Tibial nerve (tissue), 4 donors: Measurements from ENCODE around the gene SEMA3B. TPM values are rescaled to one million over a fixed set of nuclear protein-coding genes. Genes with fewer than 3 reads are reported as not detected.

ENCODE experiments used
- DNase-seq, 2 donors: peaks; one replicate each; pipeline ENCODE4 v3.0.0-alpha.2; 2019; ENCODE audit warnings: low spot score in 2 of 2
- H3K27ac ChIP-seq, 4 donors: fragments of 200-600 bp; sonication (generic) in 3 of 4; one replicate each; pipeline ENCODE4 v1.5.1; 2017 to 2019; ENCODE audit warnings: mild to moderate bottlenecking in 1 of 4
- H3K27me3 ChIP-seq, 2 donors: fragments of 200-600 bp; sonication (generic) in 1 of 2; one replicate each; pipeline versions ENCODE4 v1.5.1 to v1.6.0; 2017 to 2019
- H3K36me3 ChIP-seq, 3 donors: fragments of 200-600 bp; sonication (generic); one replicate each; pipeline ENCODE4 v1.5.1; 2018 to 2019
- H3K4me1 ChIP-seq, 4 donors: fragments of 200-600 bp; sonication (generic) in 3 of 4; one replicate each; pipeline ENCODE4 v1.5.1; 2017 to 2019
- H3K4me3 ChIP-seq, 4 donors: fragments of 200-600 bp; sonication (generic) in 3 of 4; one replicate each; pipeline ENCODE4 v1.5.1; 2017 to 2019; ENCODE audit warnings: mild to moderate bottlenecking in 1 of 4, moderate library complexity in 1 of 4
- H3K9me3 ChIP-seq, 4 donors: fragments of 200-600 bp; sonication (generic) in 3 of 4; one replicate each; pipeline ENCODE4 v1.5.1; 2017 to 2019
- EP300 ChIP-seq, 2 donors: sonication (generic); formaldehyde crosslinking; IDR thresholded peaks; one replicate each; pipeline ENCODE4 v1.6.1; 2017; ENCODE audit warnings: antibody characterized with exemption in 2 of 2, mild to moderate bottlenecking in 1 of 2
- POLR2A ChIP-seq, 2 donors: fragments of 450-650 bp; IDR thresholded peaks; one replicate each; pipeline ENCODE4 v1.6.1; 2017; ENCODE audit warnings: antibody characterized with exemption in 2 of 2, mild to moderate bottlenecking in 2 of 2, moderate library complexity in 2 of 2
- WGBS, 2 donors: methylation state at CpG; one replicate each; pipeline ENCODE4 v1.1.5; 2018; 5-methylcytosine and 5-hydroxymethylcytosine counted together
- total RNA-seq, 4 donors: library from RNA; depleted of rRNA; stranded (reverse); fragments of >200 nt; gene quantifications; one replicate each; pipeline ENCODE4 v1.1.0, GENCODE V29; 2016
- TF ChIP-seq, protein P1 (sequence below), 5 experiments: fragments of 200-600 bp in 3 of 5; fragments of 450-650 bp in 2 of 5; sonication (generic) in 3 of 5; IDR thresholded peaks; one replicate each; pipeline ENCODE4 v1.5.1; 2016 to 2019; ENCODE audit warnings: antibody characterized with exemption in 5 of 5, mild to moderate bottlenecking in 3 of 5, moderate library complexity in 2 of 5

Gene SEMA3B
- total RNA-seq, 4 donors from 2014 or later = 251 to 334 (median 261) TPM

DNA sequence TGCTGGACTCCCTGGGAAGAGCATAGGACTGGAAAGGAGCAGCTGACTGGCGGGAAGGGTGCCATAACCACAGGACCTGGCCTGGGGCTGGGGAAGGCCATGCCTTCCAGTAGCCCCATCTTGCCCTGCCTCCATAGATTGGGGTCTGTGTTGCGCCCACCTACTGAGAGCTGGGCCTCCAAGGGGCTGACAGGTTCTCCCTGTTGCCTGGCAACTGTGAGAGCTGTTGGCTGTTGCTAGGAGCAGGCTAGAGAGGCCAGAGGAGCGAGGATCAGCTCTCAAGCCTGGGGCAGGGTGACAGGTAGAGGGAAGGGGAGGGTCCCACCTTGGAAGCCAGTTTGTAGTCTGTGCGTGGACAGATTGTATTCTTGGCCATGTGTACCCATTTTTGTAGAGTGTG lies 35.8 kb upstream of the SEMA3B start:
- 78 to 94% methylated on average over 2 to 4 of the region's 4 CpGs for WGBS, 2 donors
- Histone ChIP-seq H3K4me1 (peaks cover 0 to 25% (median 12%) of the 10 kb centered on the region in 4 donors), H3K4me3 (no peak overlapping the region), H3K36me3 (no peaks in the 10 kb centered on the region), H3K9me3 (no peaks in the 10 kb centered on the region), H3K27ac (no peak overlapping the region), H3K27me3 (no peaks in the 10 kb centered on the region)
- TF ChIP-seq, protein P1, sequence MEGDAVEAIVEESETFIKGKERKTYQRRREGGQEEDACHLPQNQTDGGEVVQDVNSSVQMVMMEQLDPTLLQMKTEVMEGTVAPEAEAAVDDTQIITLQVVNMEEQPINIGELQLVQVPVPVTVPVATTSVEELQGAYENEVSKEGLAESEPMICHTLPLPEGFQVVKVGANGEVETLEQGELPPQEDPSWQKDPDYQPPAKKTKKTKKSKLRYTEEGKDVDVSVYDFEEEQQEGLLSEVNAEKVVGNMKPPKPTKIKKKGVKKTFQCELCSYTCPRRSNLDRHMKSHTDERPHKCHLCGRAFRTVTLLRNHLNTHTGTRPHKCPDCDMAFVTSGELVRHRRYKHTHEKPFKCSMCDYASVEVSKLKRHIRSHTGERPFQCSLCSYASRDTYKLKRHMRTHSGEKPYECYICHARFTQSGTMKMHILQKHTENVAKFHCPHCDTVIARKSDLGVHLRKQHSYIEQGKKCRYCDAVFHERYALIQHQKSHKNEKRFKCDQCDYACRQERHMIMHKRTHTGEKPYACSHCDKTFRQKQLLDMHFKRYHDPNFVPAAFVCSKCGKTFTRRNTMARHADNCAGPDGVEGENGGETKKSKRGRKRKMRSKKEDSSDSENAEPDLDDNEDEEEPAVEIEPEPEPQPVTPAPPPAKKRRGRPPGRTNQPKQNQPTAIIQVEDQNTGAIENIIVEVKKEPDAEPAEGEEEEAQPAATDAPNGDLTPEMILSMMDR (IDR thresholded peaks at IDR 0.05) = no peak
- TF ChIP-seq EP300 (IDR thresholded peaks at IDR 0.05) = no peak
- no peak for TF ChIP-seq POLR2A (IDR thresholded peaks at IDR 0.05)
- DNase-seq = no peak

DNA sequence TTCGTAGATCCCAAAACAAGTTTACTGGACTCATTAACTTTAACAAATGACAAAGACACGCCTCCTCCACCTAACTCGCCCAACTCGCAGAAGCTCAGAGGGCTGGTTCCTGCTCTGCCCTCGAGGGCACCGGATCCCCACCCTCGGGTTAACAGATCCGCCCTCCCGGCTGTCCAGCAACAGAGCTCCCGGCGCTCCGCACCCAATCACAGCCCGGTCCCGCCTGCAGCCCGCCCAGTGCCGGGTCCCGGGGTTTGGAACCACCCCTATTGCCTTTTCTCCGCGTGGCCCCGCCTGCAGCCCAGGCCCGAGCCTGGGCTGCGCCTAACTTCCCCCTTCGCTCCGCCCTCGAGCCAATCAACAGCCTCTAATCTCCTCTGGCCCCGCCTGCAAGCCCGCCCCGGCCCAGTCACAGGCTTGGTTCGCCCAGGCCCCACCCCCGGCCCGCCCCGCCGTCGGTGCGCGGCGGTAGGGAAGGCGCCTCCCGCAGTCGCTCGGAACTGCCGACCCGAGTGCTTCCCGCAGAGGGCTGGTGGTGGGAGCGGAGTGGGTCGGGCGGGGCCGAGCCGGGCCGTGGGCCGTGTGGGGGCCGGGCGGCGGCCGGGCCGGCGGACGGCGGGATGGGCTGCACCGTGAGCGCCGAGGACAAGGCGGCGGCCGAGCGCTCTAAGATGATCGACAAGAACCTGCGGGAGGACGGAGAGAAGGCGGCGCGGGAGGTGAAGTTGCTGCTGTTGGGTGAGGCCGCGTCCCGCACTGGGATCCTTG lies 33.0 kb upstream of the SEMA3B start, which contains the start of gene GNAI2:
TSS of gene GNAI2 (plus strand) at position 489 of the 768 bp plus-strand sequence. CDS start at position 621, 132 bp downstream.
- H3K27ac ChIP-seq = peak within 1 kb of the TSS; percentile 75 to 96 (median 92)
- peak within 1 kb of the TSS; percentile 77 to 91 (median 80) for H3K4me3 ChIP-seq
- DNase-seq = peak; percentile 96 to 98
- 0 to 1% methylated on average over 34 to 59 of the region's 75 CpGs for WGBS, 2 donors
- no peaks in the 10 kb centered on the region for H3K27me3 ChIP-seq
- no peaks in the 10 kb centered on the region for H3K9me3 ChIP-seq
- peak; percentile 88 to 95 for TF ChIP-seq POLR2A (IDR thresholded peaks at IDR 0.05)
- TF ChIP-seq, protein P1 (IDR thresholded peaks at IDR 0.05) = peak in 1 of 5 experiments; percentile 45
- peak; percentile 84 to 94 for TF ChIP-seq EP300 (IDR thresholded peaks at IDR 0.05)
- peaks cover 0 to 42% (median 38%) of the 10 kb centered on the region in 4 donors for H3K4me1 ChIP-seq
- peaks cover 0 to 10% (median 0%) of the 10 kb centered on the region in 3 donors for H3K36me3 ChIP-seq

DNA sequence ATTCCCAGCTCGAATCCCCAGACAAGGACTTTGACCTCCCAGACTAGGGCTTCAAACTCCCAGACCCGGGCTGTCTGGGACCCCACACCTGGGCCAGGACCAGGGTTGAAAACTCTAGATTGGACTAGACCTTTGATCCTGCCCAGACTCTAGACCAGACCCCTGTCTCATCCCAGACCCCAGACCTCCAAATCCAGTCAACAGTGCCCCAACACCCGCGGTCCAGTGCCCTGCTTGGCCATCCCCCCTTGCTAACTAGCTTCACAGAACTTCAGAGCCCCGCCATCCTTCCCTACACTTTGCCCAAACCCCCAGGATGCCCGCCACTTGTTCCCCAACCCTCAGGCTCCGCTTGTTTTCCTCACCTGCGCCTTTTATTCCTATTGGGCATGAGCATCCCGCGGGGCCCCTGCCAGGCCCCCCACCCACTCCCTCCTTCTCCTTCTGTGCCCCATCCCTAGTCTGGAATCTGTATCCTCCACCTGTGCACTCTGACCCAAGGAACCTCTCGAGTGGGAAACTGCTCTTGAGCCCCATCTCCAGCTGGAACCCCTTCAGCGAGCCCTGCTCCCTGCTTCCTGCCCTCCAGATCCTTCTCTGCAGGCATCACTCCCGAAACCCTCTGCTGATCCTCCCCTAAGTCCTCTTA lies 32.3 kb upstream of the SEMA3B start:
- DNase-seq = no peak
- Histone ChIP-seq H3K4me1 (peaks cover 0 to 49% (median 45%) of the 10 kb centered on the region in 4 donors), H3K36me3 (peaks cover 0 to 10% (median 0%) of the 10 kb centered on the region in 3 donors), H3K27ac (peak overlapping the region; percentile 75 to 96 (median 88)), H3K4me3 (peak overlapping the region; percentile 77 to 91 (median 80)), H3K9me3 (no peaks in the 10 kb centered on the region), H3K27me3 (no peaks in the 10 kb centered on the region)
- WGBS, 2 donors = 0 to 1% methylated on average over 13 of the region's 13 CpGs
- TF ChIP-seq EP300 (IDR thresholded peaks at IDR 0.05) (no peak), POLR2A (IDR thresholded peaks at IDR 0.05) (no peak)
- TF ChIP-seq, protein P1 (IDR thresholded peaks at IDR 0.05) = no peak

DNA sequence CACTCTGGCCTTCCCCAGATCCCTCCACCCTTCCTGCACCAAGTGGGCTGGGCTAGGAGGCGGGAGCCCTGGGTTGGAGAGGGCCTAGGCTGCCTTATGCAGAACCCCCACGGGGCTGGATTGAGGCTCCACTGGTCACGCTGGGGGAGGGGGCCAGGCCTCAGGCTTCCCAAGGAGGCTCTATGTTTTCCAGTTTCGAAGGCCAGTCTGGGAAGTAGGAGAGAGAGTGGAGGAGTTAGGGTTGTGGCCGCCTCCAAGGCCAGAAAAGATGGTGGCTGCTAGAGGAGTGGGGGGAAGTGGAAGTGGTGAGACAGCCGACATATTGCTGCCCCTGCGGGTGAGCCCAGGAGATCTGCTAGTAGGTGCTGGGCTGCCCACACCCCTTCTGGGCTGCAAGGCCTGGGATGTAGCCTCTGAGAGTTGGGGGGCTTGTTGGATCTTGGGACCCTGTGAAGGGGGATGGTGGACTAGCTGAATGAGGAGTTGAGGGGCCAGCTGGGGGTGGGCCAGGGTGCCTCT lies 31.8 kb upstream of the SEMA3B start:
- Histone ChIP-seq H3K9me3 (no peaks in the 10 kb centered on the region), H3K27ac (peak overlapping the region; percentile 75 to 96 (median 88)), H3K36me3 (peaks cover 0 to 10% (median 0%) of the 10 kb centered on the region in 3 donors), H3K4me3 (peak overlapping the region; percentile 77 to 91 (median 80)), H3K27me3 (no peaks in the 10 kb centered on the region), H3K4me1 (peaks cover 0 to 55% (median 51%) of the 10 kb centered on the region in 4 donors)
- 0 to 1% methylated on average over 7 of the region's 7 CpGs for WGBS, 2 donors
- no peak for DNase-seq
- TF ChIP-seq, protein P1 (IDR thresholded peaks at IDR 0.05) = no peak
- TF ChIP-seq POLR2A (IDR thresholded peaks at IDR 0.05) (no peak), EP300 (IDR thresholded peaks at IDR 0.05) (no peak)
